Measurements from ENCODE around the gene KCNQ2. TPM values are rescaled to one million over a fixed set of nuclear protein-coding genes. Genes with fewer than 3 reads are reported as not detected.

Gene KCNQ2
- total RNA-seq, 1 experiment from 2014 or later = not detected

DNA sequence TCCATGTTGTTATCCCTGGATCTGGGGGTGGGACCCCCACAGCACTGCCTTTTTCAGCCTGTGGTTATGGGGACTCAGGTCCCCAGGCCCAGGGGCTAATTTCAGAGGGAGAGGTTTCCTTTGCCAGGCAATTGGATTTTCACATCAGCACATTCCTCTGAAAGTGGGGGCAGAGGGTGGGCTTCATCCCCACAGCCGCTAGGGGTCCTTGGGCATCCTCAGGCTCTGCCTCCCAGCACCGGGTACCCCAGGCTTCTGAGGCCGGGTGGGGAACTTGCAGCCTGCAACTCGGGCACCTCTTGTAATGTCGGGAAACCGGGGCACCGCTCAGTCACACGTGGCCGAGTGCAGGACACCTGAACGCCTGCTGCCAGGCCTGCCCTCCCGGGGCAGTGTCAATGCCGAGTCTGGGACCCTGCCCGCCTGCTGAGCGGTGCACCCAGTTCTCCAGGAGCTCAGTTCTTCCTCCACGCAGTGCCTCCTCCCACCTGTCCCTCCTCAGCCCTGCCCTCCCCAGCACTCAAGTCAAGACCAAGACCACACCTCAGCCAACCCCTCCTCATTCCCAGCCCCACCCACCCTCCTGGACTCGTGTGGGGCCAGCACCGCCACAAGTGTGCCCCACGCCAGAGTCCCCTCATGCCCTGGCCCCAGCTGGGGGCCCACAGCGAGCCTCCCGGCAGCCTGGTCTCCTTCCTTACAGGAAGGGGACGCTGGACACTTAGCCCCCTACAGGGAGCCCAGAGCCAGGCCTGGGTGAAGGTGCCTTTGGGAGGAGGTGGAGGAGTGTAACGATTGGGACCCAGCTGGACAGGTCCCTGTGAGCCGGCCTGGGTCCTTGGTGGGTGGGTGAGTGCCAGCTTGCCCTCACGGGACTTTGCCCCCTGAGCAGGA, 102.5 kb downstream of the KCNQ2 start:
- no peaks in the 10 kb centered on the region for H3K9me3 Mint-ChIP-seq (ENCODE audit: unreplicated experiment)
- TF ChIP-seq CTCF (IDR thresholded peaks at IDR 0.05; ENCODE audit: unreplicated experiment) = no peak
- H3K4me1 Mint-ChIP-seq (ENCODE audit: insufficient read depth, unreplicated experiment) = no peaks in the 10 kb centered on the region
- POLR2A ChIA-PET = no interaction called here
- no peak overlapping the region for H3K27ac Mint-ChIP-seq (ENCODE audit: low read depth, unreplicated experiment)
- CTCF ChIA-PET = interaction anchor here (1.1 kb wide), 1 partner anchor 76 kb away, joined by 3 read pairs; no protein-coding TSS in a partner anchor
- BruUV-seq (replicated peaks) = no TSS peak
- H3K36me3 Mint-ChIP-seq (ENCODE audit: insufficient read depth, unreplicated experiment) = no peaks in the 10 kb centered on the region
- H3K4me3 Mint-ChIP-seq (ENCODE audit: unreplicated experiment) = no peak overlapping the region
- peaks cover 57% of the 10 kb centered on the region for H3K27me3 Mint-ChIP-seq (ENCODE audit: insufficient read depth, unreplicated experiment)
- no peak for DNase-seq (ENCODE audit: unreplicated experiment)
- intact Hi-C loops (cut with micrococcal nuclease) = no loop called here

DNA sequence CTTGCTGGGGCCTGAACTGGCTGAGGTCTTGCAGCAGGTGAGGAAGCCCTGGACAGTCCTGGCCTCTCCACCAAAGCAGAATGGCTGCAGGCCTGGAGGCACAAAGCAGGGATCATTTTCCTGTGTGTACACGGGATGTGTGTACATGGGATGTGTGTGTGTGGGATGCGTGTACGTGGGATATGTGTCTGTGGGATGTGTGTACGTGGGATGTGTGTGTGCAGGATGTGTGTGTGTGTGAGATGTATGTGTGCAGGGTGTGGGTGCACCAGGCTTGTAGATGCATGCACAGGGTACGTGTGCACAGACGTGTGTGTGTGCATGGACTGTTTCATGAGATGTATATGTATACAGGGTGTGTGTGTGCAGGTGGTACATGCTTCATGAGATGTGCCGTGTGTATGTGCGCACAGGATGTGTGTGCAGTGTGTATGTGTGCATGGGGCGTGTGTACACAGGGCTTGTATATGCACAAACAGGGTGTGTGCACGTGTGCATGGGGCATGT, 103.4 kb downstream of the KCNQ2 start:
- intact Hi-C loops (cut with micrococcal nuclease) = no loop called here
- H3K9me3 Mint-ChIP-seq (ENCODE audit: unreplicated experiment) = no peaks in the 10 kb centered on the region
- CTCF ChIA-PET = no interaction called here
- POLR2A ChIA-PET = no interaction called here
- H3K4me1 Mint-ChIP-seq (ENCODE audit: insufficient read depth, unreplicated experiment) = no peaks in the 10 kb centered on the region
- H3K27ac Mint-ChIP-seq (ENCODE audit: low read depth, unreplicated experiment) = no peak overlapping the region
- no peak overlapping the region for H3K4me3 Mint-ChIP-seq (ENCODE audit: unreplicated experiment)
- BruUV-seq (replicated peaks) = no TSS peak
- no peak for TF ChIP-seq CTCF (IDR thresholded peaks at IDR 0.05; ENCODE audit: unreplicated experiment)
- H3K27me3 Mint-ChIP-seq (ENCODE audit: insufficient read depth, unreplicated experiment) = peaks cover 55% of the 10 kb centered on the region
- no peaks in the 10 kb centered on the region for H3K36me3 Mint-ChIP-seq (ENCODE audit: insufficient read depth, unreplicated experiment)
- DNase-seq (ENCODE audit: unreplicated experiment) = no peak

DNA sequence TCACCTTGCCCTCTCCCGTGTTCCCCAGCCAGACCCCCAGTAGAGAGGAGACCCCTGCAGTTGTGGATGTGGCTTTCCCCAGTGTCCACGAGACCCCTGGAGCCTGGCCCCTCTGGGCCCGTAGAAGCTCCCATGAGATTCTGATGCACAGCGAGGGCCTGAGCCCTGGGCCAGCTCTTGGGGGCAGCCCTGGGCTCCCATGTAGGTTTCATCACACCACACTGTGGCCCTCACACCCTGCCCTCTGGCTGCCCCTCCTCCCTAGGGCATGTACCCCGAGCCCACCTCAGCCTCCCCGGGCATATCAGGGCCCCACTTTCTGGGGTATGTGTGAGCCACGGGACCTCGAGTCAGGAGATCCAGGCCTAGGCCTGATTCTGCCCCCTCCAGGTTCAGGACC, 104.3 kb downstream of the KCNQ2 start:
- ChIA-PET POLR2A (no interaction called here), CTCF (interaction anchor here (0.6 to 1.0 kb wide), 2 partner anchors 9 to 11 kb away, joined by 3 to 4 read pairs; no protein-coding TSS in a partner anchor)
- no peak for TF ChIP-seq CTCF (IDR thresholded peaks at IDR 0.05; ENCODE audit: unreplicated experiment)
- H3K9me3 Mint-ChIP-seq (ENCODE audit: unreplicated experiment) = no peaks in the 10 kb centered on the region
- BruUV-seq (replicated peaks) = no TSS peak
- H3K4me1 Mint-ChIP-seq (ENCODE audit: insufficient read depth, unreplicated experiment) = no peaks in the 10 kb centered on the region
- no peak for DNase-seq (ENCODE audit: unreplicated experiment)
- no peak overlapping the region for H3K4me3 Mint-ChIP-seq (ENCODE audit: unreplicated experiment)
- H3K27ac Mint-ChIP-seq (ENCODE audit: low read depth, unreplicated experiment) = no peak overlapping the region
- peaks cover 48% of the 10 kb centered on the region for H3K27me3 Mint-ChIP-seq (ENCODE audit: insufficient read depth, unreplicated experiment)
- no peaks in the 10 kb centered on the region for H3K36me3 Mint-ChIP-seq (ENCODE audit: insufficient read depth, unreplicated experiment)
- intact Hi-C loops (cut with micrococcal nuclease) = no loop called here

- no peak for TF ChIP-seq CTCF (IDR thresholded peaks at IDR 0.05; ENCODE audit: unreplicated experiment)
- intact Hi-C loops (cut with micrococcal nuclease) = no loop called here
- Mint-ChIP-seq H3K27me3 (ENCODE audit: insufficient read depth, unreplicated experiment) (peaks cover 48% of the 10 kb centered on the region), H3K4me1 (ENCODE audit: insufficient read depth, unreplicated experiment) (no peaks in the 10 kb centered on the region), H3K27ac (ENCODE audit: low read depth, unreplicated experiment) (no peak overlapping the region), H3K9me3 (ENCODE audit: unreplicated experiment) (no peaks in the 10 kb centered on the region), H3K4me3 (ENCODE audit: unreplicated experiment) (no peak overlapping the region), H3K36me3 (ENCODE audit: insufficient read depth, unreplicated experiment) (no peaks in the 10 kb centered on the region)
- ChIA-PET POLR2A (no interaction called here), CTCF (interaction anchor here (0.6 to 1.0 kb wide), 2 partner anchors 9 to 11 kb away, joined by 3 to 4 read pairs; no protein-coding TSS in a partner anchor)
- BruUV-seq (replicated peaks) = no TSS peak
- no peak for DNase-seq (ENCODE audit: unreplicated experiment)
These were observed 104.9 kb downstream of the KCNQ2 start for GRCh38 chr20:63367446-63368055.
